ENCODE data around the gene ZNF716. TPM values are rescaled to one million over a fixed set of nuclear protein-coding genes. Genes with fewer than 3 reads are reported as not detected.
"Not testable (repeated sequence)": the region's sequence is repeated elsewhere in the genome, so short reads cannot be mapped to it uniquely, and the experiment has no call there.

ZNF716 gene
- not detected for total RNA-seq

DNA sequence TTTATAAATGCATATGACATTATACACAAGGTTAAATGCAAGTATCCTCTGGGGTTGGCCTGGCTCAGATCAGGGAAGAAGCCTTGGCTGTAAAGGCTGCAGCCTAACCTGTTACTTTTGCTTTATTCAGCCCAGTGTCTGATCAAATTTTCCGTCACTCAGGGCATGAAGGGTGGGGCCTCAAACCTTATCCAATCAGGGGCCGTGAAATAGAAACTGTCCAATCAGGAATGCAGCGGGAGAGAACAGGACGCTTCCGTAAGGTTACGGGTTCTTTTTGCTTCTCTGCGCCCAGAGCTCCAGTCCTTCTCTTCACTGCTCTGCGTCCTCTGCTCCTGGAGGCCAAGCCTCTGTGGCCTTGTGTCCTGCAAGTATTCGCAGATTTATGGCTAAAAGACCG, at the start of gene ZNF716:
Gene ZNF716, plus strand, starts transcription at position 274 of the 400 bp plus-strand sequence. Its CDS starts 112 bp downstream, at position 386.
- Mint-ChIP-seq H3K4me1 (no peaks in the 10 kb centered on the region), H3K9me3 (ENCODE audit: low read depth) (peaks cover 19% of the 10 kb centered on the region), H3K4me3 (no peak within 1 kb of the TSS), H3K27me3 (no peaks in the 10 kb centered on the region), H3K36me3 (ENCODE audit: low read depth) (peaks cover 1% of the 10 kb centered on the region), H3K27ac (no peak within 1 kb of the TSS)
- ATAC-seq (no peak), DNase-seq (no peak)
- ChIA-PET POLR2A (no interaction called here), CTCF (no interaction called here)
- intact Hi-C loops (cut with DNase I, micrococcal nuclease) = loop anchor here in 1 of 2 experiments (10.0 kb wide), 1 partner anchor 445 kb away; no protein-coding TSS in a partner anchor

DNA sequence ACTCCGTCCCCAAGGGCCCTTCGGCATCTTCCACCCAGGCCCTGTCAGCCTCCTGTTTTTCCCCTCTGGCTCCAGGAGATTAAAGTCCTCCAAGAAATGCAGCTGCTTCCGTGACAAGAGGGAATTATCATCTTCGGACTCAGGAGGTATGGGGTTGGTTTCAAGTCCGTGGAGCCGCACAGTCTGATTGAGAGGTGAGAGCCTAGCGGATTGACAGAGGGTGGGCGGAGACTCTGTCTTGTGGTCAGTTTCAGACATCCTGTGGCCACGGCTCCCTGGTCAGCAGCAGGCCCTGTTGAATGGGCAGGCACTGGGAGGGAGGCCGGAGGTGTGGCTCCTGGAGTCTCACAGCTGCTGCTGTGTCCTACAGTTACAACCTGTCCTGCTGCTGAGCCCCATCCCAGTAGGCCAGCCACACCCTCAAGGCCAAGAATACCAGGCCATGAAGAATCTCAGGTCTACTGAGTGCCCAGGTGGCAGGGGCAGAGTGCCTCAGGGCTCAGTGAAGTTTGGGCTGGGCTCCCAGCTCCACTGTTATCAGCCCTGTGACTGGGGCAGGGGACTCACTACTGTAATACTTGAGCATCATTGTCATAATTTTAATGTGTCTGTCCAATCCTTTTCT, 49.3 kb upstream of the ZNF716 start:
- POLR2A ChIA-PET = no interaction called here
- Mint-ChIP-seq H3K27ac (no peak overlapping the region), H3K9me3 (ENCODE audit: low read depth) (peaks cover 23% of the 10 kb centered on the region), H3K36me3 (ENCODE audit: low read depth) (peaks cover 4% of the 10 kb centered on the region), H3K4me1 (no peaks in the 10 kb centered on the region), H3K27me3 (no peaks in the 10 kb centered on the region), H3K4me3 (no peak overlapping the region)
- DNase-seq (no peak), ATAC-seq (no peak)
- CTCF ChIA-PET = no interaction called here
- intact Hi-C loops (cut with DNase I, micrococcal nuclease) = no loop called here

DNA sequence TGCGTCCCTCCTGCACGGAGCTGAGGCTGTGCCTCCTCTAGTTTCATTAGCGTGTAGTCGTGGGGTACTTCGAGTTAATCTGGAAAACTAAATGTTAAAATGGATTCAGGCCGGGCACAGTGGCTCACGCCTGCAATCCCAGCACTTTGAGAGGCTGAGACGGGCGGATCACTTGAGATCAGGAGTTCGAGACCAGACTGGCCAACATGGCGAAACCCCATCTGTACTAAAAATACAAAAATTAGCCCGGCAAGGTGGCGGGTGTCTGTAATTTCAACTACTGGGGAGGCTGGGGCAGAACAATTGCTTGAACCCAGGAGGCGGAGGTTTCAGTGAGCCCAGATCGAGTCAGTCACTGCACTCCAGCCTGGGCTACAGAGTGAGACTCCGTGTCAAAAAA, 46.9 kb upstream of the ZNF716 start:
- CTCF ChIA-PET; ATAC-seq; DNase-seq; H3K4me3 Mint-ChIP-seq; intact Hi-C loops (cut with DNase I, micrococcal nuclease); H3K27me3 Mint-ChIP-seq; H3K27ac Mint-ChIP-seq; POLR2A ChIA-PET; H3K36me3 Mint-ChIP-seq (ENCODE audit: low read depth); H3K4me1 Mint-ChIP-seq: not testable (repeated sequence)
- peaks cover 25% of the 10 kb centered on the region for H3K9me3 Mint-ChIP-seq (ENCODE audit: low read depth)

DNA sequence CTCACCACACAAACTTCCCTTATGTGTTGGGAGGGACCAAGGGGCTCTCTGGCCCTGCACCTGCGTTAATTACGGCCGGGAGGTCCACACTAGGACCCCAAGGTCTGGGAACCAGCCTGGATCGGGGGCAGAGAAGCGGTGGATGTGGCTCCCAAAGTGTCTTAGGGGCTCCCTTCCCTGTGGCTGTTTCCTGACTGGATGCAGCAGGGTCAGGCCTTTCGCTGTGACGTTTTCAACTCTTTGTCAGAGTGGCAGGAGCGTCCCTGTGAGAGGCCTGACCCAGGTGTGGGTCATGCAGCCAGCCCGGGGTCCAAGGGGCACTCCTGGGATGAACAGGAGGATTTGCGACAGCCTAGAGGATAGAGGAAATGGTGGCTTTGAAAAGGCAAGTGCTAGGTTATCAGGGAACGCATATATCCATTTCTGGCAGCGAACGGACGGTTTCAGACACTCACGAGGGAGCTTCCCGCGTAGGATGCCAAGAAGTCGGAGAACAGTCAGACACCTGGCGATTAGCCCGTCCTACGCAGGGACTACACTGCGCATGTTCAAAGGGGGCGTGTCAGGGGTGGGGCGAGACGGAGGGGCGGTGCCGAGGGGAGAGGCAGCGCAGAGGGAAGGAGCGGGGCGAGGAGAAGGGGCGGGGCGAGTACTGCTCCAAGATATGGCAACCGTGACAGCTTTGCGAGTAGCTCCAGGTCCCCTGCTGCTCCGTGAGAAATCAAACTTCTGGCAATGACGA, 46.2 kb upstream of the ZNF716 start:
- Mint-ChIP-seq H3K27ac (no peak overlapping the region), H3K9me3 (ENCODE audit: low read depth) (peaks cover 25% of the 10 kb centered on the region), H3K4me1 (no peaks in the 10 kb centered on the region), H3K36me3 (ENCODE audit: low read depth) (peaks cover 4% of the 10 kb centered on the region), H3K4me3 (no peak overlapping the region), H3K27me3 (no peaks in the 10 kb centered on the region)
- intact Hi-C loops (cut with DNase I, micrococcal nuclease) = no loop called here
- ChIA-PET POLR2A (no interaction called here), CTCF (no interaction called here)
- DNase-seq (no peak), ATAC-seq (no peak)

DNA sequence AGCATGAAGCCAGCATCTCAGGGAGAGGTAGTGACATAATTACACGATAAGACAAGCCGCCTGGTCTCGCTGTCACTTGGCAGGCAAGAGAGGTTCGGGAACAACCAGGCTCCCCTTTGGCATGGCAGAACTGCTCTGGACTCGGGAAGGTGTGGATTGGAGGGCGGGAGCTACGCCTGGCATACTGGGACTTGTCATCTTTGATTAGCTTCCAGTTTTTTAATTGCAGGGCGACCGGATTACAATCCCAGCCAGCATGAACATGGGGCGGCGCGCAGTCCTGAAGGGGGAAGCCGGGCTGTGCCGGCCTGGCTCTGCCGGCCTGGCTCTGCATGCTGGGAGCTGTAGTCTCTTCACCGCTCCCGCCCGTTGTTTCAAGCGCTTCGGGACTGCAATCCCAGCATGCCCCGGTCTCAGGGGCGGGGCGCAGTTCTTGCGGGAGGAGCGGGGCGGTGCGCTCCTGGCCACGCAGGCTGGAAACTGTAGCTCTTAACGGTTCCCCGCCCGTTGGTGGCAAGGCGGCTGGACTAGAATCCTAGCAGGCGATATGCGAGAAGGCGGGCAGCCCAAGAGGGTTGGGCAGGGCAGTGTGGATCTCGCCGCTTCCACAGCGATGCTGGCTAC, 45.5 kb upstream of the ZNF716 start:
- POLR2A ChIA-PET = no interaction called here

DNA sequence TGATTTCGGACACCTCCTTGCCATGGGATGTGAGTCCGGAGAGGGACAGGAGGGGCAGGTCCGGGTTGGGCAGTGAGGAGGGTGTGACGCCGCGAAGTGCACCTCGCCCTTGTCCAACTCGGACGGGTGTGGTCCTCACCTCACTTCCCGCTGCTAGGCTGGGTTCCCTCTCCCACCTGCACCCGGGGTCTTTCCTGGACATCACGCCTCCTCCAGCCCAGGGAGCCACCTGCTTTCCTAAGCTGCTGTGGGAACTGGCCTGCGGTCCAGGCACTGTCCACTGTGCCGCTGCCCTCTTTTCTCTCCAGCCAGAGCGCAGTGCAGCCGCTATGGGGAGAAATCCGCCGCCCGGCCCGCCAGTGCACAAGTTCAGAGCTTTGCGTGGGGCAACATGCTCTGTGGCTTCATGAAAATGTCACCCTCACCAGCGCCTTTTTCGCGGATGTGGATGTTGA, 45.0 kb upstream of the ZNF716 start:
- Mint-ChIP-seq H3K9me3 (ENCODE audit: low read depth) (peaks cover 30% of the 10 kb centered on the region), H3K27ac (no peak overlapping the region), H3K4me1 (no peaks in the 10 kb centered on the region), H3K4me3 (no peak overlapping the region), H3K27me3 (no peaks in the 10 kb centered on the region), H3K36me3 (ENCODE audit: low read depth) (peaks cover 4% of the 10 kb centered on the region)
- DNase-seq = no peak
- no peak for ATAC-seq
- ChIA-PET CTCF (no interaction called here), POLR2A (no interaction called here)
- intact Hi-C loops (cut with DNase I, micrococcal nuclease) = no loop called here

More for the DNA sequence above, 45.5 kb upstream of the ZNF716 start:
- Mint-ChIP-seq H3K4me3 (no peak overlapping the region), H3K36me3 (ENCODE audit: low read depth) (peaks cover 4% of the 10 kb centered on the region), H3K27me3 (no peaks in the 10 kb centered on the region), H3K4me1 (no peaks in the 10 kb centered on the region), H3K9me3 (ENCODE audit: low read depth) (peaks cover 28% of the 10 kb centered on the region), H3K27ac (no peak overlapping the region)
- DNase-seq (no peak), ATAC-seq (no peak)
- CTCF ChIA-PET = no interaction called here
- intact Hi-C loops (cut with DNase I, micrococcal nuclease) = no loop called here

DNA sequence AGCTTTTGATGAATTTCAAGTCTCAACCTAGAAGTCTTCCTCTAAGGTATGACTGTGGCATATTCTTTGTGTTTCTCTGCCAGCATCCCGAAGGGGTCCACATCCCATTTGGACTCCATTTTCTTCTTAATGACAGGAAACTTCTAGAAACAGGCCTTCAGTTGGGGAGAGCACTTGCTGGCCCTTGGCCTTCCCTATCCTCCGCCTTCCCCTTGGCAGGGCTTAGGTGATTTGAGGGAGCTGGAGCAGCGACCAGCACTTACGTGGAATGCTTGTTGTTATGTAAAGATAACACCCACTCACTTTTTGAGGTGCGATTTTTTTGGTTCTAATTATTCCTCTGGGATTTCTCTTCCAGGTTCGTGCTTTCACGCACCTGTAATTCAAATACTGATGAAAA, 42.9 kb upstream of the ZNF716 start:
- CTCF ChIA-PET = no interaction called here
- intact Hi-C loops (cut with DNase I, micrococcal nuclease) = no loop called here
- H3K9me3 Mint-ChIP-seq (ENCODE audit: low read depth) = peaks cover 29% of the 10 kb centered on the region

DNA sequence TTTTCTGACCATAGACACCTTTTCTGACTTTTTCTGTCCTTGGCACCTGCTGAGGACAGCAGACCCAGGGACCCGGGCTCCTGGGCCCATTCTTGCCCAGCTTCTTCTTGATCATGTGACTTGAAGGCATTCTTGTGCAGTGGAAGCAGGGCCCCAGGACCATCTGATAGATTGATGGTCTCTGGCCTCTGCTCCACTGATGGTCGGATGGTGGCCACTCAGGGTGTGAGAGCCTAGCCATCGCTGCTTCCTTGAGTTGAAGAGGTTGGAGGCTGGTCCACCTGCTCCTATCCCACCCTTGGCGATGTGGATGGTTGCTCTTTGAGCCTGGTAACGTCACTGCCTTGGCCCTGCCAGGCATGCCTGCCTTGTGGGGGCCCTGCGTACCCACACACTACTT, 37.8 kb upstream of the ZNF716 start:
- Mint-ChIP-seq H3K27ac (no peak overlapping the region), H3K9me3 (ENCODE audit: low read depth) (peaks cover 13% of the 10 kb centered on the region), H3K36me3 (ENCODE audit: low read depth) (peaks cover 2% of the 10 kb centered on the region), H3K4me1 (no peaks in the 10 kb centered on the region), H3K27me3 (no peaks in the 10 kb centered on the region), H3K4me3 (no peak overlapping the region)
- intact Hi-C loops (cut with DNase I, micrococcal nuclease) = no loop called here
- ChIA-PET CTCF (no interaction called here), POLR2A (no interaction called here)
- ATAC-seq (no peak), DNase-seq (no peak)

More for the DNA sequence above, 42.9 kb upstream of the ZNF716 start:
- ATAC-seq (no peak), DNase-seq (no peak)
- Mint-ChIP-seq H3K36me3 (ENCODE audit: low read depth) (peaks cover 4% of the 10 kb centered on the region), H3K27me3 (no peaks in the 10 kb centered on the region), H3K4me1 (no peaks in the 10 kb centered on the region), H3K4me3 (no peak overlapping the region), H3K27ac (no peak overlapping the region)
- POLR2A ChIA-PET = no interaction called here

DNA sequence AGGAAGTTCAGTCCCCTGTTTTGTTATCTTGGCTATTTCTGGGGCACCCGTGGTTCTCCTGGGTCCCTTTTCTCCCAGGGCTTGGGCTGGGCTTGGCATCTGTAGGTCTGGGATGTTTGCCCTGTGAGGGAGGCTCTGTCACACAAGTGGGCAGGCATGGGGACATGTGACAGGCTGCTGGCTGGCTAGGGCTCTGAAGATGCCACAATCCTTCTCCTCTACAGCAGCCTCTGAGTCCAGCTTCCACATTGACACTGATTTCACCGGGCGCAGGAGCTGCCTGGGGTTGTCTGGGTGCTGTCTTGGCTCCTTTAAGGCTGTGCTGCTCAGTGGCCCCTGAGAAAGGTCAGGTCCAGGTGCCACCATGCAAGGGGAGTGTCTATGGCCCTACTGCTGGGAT, 37.4 kb upstream of the ZNF716 start:
- ATAC-seq (no peak), DNase-seq (no peak)
- ChIA-PET CTCF (no interaction called here), POLR2A (no interaction called here)
- intact Hi-C loops (cut with DNase I, micrococcal nuclease) = no loop called here
- Mint-ChIP-seq H3K9me3 (ENCODE audit: low read depth) (peaks cover 13% of the 10 kb centered on the region), H3K27me3 (no peaks in the 10 kb centered on the region), H3K4me1 (no peaks in the 10 kb centered on the region), H3K4me3 (no peak overlapping the region), H3K36me3 (ENCODE audit: low read depth) (peaks cover 2% of the 10 kb centered on the region), H3K27ac (no peak overlapping the region)

DNA sequence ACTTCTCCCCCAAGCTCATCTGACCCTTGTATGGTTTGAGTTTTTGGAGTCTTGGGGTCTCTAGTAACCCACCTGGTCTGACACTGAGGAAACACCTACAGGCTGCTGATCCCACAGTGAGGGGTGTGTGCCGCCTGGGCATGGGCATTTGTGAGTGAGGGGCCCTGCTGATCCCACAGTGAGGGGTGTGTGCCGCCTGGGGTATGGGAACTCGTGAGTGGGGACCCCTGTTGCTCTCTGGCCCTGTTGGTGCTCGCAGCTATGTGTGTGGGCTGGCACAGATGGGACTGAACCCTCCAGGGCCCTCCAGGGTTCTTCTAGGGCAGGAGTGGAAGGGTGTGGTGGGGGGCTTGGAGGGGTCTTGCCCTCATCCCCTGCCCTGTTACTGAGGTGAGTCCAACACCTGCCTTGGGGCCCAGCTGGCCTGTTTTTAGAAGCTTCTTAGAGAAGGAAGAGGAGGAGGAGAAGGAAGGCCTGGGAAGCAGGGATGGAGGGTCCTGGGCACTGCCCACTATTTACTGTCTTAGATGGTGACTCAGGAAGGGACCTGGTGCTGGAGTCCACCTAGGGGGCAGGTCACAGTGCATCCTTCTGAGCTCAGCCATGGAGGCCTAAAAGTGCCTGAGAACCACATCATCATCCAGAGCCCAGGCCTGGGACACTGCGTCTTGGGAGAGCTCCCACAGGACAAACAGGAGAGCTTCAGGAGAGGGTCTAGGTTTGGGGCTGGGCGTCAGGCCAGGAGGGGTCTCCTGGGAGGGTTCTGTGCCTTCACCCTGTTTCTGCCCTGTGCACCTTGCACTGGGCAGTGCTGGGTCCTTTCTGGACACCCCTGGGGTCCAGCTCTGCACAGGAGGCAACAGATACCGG, 36.2 kb upstream of the ZNF716 start:
- intact Hi-C loops (cut with DNase I, micrococcal nuclease) = no loop called here
- Mint-ChIP-seq H3K27ac (no peak overlapping the region), H3K27me3 (no peaks in the 10 kb centered on the region), H3K4me1 (no peaks in the 10 kb centered on the region), H3K4me3 (no peak overlapping the region), H3K36me3 (ENCODE audit: low read depth) (peaks cover 2% of the 10 kb centered on the region), H3K9me3 (ENCODE audit: low read depth) (peaks cover 16% of the 10 kb centered on the region)
- ChIA-PET POLR2A (no interaction called here), CTCF (no interaction called here)
- DNase-seq = no peak
- no peak for ATAC-seq

DNA sequence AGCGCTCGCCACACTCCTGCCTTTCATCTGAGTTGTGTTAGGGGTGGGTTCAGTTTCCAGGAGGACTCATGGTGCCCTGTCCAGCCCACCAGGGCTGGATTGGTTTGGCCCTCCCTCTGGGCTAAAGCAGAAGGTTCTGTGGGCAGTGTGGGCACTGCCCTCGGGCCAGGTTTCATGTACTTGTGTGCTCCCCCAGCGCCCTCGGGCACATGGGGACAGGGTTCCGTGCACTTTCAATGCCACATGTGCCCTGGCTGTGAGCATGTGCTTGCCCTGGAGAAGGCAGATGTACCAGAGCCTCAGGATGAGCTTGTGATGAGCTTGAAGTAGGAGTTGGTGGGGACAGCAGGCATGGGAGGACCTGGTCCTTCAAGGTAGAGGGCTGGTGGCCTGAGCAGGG, 35.6 kb upstream of the ZNF716 start:
- intact Hi-C loops (cut with DNase I, micrococcal nuclease) = no loop called here
- ChIA-PET POLR2A (no interaction called here), CTCF (no interaction called here)
- Mint-ChIP-seq H3K27me3 (no peaks in the 10 kb centered on the region), H3K4me1 (no peaks in the 10 kb centered on the region), H3K4me3 (no peak overlapping the region), H3K27ac (no peak overlapping the region), H3K9me3 (ENCODE audit: low read depth) (peaks cover 13% of the 10 kb centered on the region), H3K36me3 (ENCODE audit: low read depth) (peaks cover 2% of the 10 kb centered on the region)
- DNase-seq (no peak), ATAC-seq (no peak)
